Fibroblast of lung (primary cell): ENCODE measurements around the gene TRIP12. TPM values are rescaled to one million over a fixed set of nuclear protein-coding genes. Genes with fewer than 3 reads are reported as not detected.
"Not testable (repeated sequence)": the region's sequence is repeated elsewhere in the genome, so short reads cannot be mapped to it uniquely, and the experiment has no call there.

Experiments
- DNase-seq, 2 donors: peaks; one replicate each; pipeline versions ENCODE4 v3.0.0 to v3.0.0-alpha.2; 2010; ENCODE audit warnings: low read depth in 2 of 2
- H2AFZ ChIP-seq: 2 replicates; pipeline ENCODE4 v1.5.1; 2012; ENCODE audit warnings: low read length, control low read depth, inconsistent platforms
- H3K27ac ChIP-seq: 2 replicates; pipeline ENCODE4 v1.5.1; 2011; ENCODE audit warnings: low read length, control low read depth; ENCODE audit not compliant: insufficient read depth
- H3K27me3 ChIP-seq: 2 replicates; pipeline ENCODE4 v1.5.1; 2011; ENCODE audit warnings: mild to moderate bottlenecking, low read length; ENCODE audit not compliant: control insufficient read depth, insufficient read depth
- H3K36me3 ChIP-seq: 2 replicates; pipeline ENCODE4 v1.5.1; 2011; ENCODE audit warnings: low read length; ENCODE audit not compliant: control insufficient read depth, insufficient read depth
- H3K4me1 ChIP-seq: 2 replicates; pipeline ENCODE4 v1.5.1; 2011; ENCODE audit warnings: low read length; ENCODE audit not compliant: control insufficient read depth, insufficient read depth; ENCODE audit errors: extremely low read depth
- H3K4me2 ChIP-seq: 2 replicates; pipeline ENCODE4 v1.5.1; 2011; ENCODE audit warnings: low read length, control low read depth; ENCODE audit not compliant: insufficient read depth; ENCODE audit errors: extremely low read depth
- H3K4me3 ChIP-seq, 4 experiments: fragments of 200-600 bp in 1 of 4; sonication (generic) in 1 of 4; replicated peaks in 1 of 4; 2 replicates each; pipeline ENCODE4 v1.5.1; 2011 to 2016; ENCODE audit warnings: low read length in 4 of 4, low read depth in 3 of 4, mild to moderate bottlenecking in 3 of 4, control low read depth in 2 of 4, inconsistent platforms in 1 of 4, mixed read lengths in 1 of 4; ENCODE audit not compliant: insufficient read depth in 1 of 4; ENCODE audit errors: control extremely low read depth in 1 of 4
- H3K79me2 ChIP-seq: 2 replicates; pipeline ENCODE4 v1.5.1; 2012; ENCODE audit warnings: mild to moderate bottlenecking, low read length, inconsistent platforms; ENCODE audit not compliant: control insufficient read depth, insufficient read depth
- H3K9ac ChIP-seq: 2 replicates; pipeline ENCODE4 v1.5.1; 2011; ENCODE audit warnings: mild to moderate bottlenecking, low read length, control low read depth; ENCODE audit not compliant: insufficient read depth
- H3K9me3 ChIP-seq: 2 replicates; pipeline ENCODE4 v1.5.1; 2012; ENCODE audit warnings: low read depth, low read length; ENCODE audit not compliant: control insufficient read depth, insufficient read depth
- H4K20me1 ChIP-seq: 2 replicates; pipeline ENCODE4 v1.5.1; 2011; ENCODE audit warnings: low read length; ENCODE audit not compliant: control insufficient read depth, insufficient read depth; ENCODE audit errors: extremely low read depth
- EZH2 ChIP-seq: IDR thresholded peaks from 2 replicates; pipeline ENCODE4 v1.5.1; 2012; ENCODE audit warnings: low read length, control low read depth, mild to moderate bottlenecking; ENCODE audit errors: missing control alignments
- polyA plus RNA-seq, 2 donors: library from polyadenylated mRNA; depleted of rRNA in 1 of 2; stranded (reverse) in 1 of 2; unstranded in 1 of 2; fragments of >200 nt; gene quantifications; 2 replicates each; pipeline ENCODE4 v1.2.1, GENCODE V29; 2011 to 2012; ENCODE audit warnings: missing spikeins in 1 of 2
- total RNA-seq: library from RNA; depleted of rRNA; stranded (reverse); fragments of >200 nt; gene quantifications from 2 replicates; pipeline ENCODE4 v1.2.1, GENCODE V29; 2014
- TF ChIP-seq, protein P1 (sequence below), 2 donors: IDR thresholded peaks in 1 of 2; conservative IDR thresholded peaks in 1 of 2; 1 replicate in 1 of 2; 2 replicates in 1 of 2; pipeline ENCODE4 v1.5.1; 2011 to 2012; ENCODE audit warnings: low read length in 2 of 2, control low read depth in 1 of 2, inconsistent platforms in 1 of 2, low read depth in 1 of 2, mild to moderate bottlenecking in 1 of 2

The TRIP12 gene
- total and polyA plus RNA-seq, 2 donors (not counting 1 experiment from before 2014, with no cell fraction given) = 122 to 277 TPM

- Histone ChIP-seq H3K36me3 (no peaks in the 10 kb centered on the region), H3K27ac (no peak overlapping the region), H3K4me1 (peaks cover 2% of the 10 kb centered on the region), H3K4me2 (no peak overlapping the region), H3K9ac (no peak overlapping the region), H4K20me1 (no peaks in the 10 kb centered on the region), H3K79me2 (peaks cover 56% of the 10 kb centered on the region), H3K9me3 (no peaks in the 10 kb centered on the region), H3K27me3 (no peaks in the 10 kb centered on the region), H3K4me3 (no peak overlapping the region), H2AFZ (no peak overlapping the region)
- DNase-seq = no peak
- TF ChIP-seq, protein P1, sequence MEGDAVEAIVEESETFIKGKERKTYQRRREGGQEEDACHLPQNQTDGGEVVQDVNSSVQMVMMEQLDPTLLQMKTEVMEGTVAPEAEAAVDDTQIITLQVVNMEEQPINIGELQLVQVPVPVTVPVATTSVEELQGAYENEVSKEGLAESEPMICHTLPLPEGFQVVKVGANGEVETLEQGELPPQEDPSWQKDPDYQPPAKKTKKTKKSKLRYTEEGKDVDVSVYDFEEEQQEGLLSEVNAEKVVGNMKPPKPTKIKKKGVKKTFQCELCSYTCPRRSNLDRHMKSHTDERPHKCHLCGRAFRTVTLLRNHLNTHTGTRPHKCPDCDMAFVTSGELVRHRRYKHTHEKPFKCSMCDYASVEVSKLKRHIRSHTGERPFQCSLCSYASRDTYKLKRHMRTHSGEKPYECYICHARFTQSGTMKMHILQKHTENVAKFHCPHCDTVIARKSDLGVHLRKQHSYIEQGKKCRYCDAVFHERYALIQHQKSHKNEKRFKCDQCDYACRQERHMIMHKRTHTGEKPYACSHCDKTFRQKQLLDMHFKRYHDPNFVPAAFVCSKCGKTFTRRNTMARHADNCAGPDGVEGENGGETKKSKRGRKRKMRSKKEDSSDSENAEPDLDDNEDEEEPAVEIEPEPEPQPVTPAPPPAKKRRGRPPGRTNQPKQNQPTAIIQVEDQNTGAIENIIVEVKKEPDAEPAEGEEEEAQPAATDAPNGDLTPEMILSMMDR (conservative IDR thresholded peaks at IDR 0.05 in 1 of 2, IDR thresholded peaks at IDR 0.05 in 1 of 2; ENCODE audit: low read depth in 1 of 2, low read length in 2 of 2) = no peak
- no peak for TF ChIP-seq EZH2
Measured at GRCh38 chr2:229851870-229852269, 69.9 kb downstream of the TRIP12 start.

DNA sequence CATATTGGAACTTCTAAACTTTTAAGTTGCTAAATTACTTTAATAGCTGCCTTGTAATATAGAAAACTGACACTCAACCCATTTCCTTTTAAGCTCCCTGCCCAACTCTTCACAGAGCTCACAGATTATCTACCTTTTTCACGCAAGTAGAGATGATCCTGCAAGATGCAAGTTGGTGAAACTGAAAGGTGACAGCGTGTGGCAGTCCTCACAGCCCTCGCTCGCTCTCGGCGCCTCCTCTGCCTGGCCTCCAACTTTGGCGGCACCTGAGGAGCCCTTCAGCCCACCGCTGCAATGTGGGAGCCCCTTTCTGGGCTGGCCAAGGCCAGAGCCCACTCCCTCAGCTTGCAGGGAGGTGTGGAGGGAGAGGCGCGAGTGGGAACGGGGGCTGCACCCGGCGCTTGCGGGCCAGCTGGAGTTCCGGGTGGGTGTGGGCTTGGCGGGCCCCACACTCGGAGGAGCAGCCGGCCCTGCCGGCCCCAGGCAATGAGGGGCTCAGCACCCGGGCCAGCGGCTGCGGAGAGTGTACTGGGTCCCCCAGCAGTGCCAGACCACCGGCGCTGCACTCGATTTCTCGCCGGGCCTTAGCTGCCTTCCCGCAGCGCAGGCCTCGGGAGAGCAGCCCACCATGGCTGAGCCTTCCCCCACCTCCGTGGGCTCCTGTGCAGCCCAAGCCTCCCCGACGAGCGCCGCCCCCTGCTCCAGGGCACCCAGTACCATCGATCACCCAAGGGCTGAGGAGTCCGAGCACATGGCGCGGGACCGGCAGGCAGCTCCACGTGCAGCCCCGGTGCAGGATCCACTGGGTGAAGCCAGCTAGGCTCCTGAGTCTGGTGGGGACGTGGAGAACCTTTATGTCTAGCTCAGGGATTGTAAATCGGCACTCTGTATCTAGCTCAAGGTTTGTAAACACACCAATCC lies 71.2 kb downstream of the TRIP12 start:
- peaks cover 56% of the 10 kb centered on the region for H3K79me2 ChIP-seq
- not testable (repeated sequence) for H3K36me3 ChIP-seq, H2AFZ ChIP-seq, H3K9ac ChIP-seq, H3K27me3 ChIP-seq, H3K4me3 ChIP-seq, H4K20me1 ChIP-seq, H3K9me3 ChIP-seq, H3K27ac ChIP-seq, H3K4me2 ChIP-seq, H3K4me1 ChIP-seq, DNase-seq

- Histone ChIP-seq H3K4me1 (peaks cover 2% of the 10 kb centered on the region), H3K9me3 (no peaks in the 10 kb centered on the region), H3K79me2 (peaks cover 56% of the 10 kb centered on the region), H3K4me2 (no peak overlapping the region), H3K27ac (no peak overlapping the region), H3K36me3 (no peaks in the 10 kb centered on the region), H2AFZ (no peak overlapping the region), H3K4me3 (no peak overlapping the region), H3K9ac (no peak overlapping the region), H4K20me1 (no peaks in the 10 kb centered on the region), H3K27me3 (no peaks in the 10 kb centered on the region)
- DNase-seq = no peak
- TF ChIP-seq EZH2 = no peak
- TF ChIP-seq, protein P1 (conservative IDR thresholded peaks at IDR 0.05 in 1 of 2, IDR thresholded peaks at IDR 0.05 in 1 of 2; ENCODE audit: low read depth in 1 of 2, low read length in 2 of 2) = no peak
Measured at GRCh38 chr2:229849073-229849472, 72.7 kb downstream of the TRIP12 start.
